ENCODE results near the gene WNT7B.

The WNT7B gene

GRCh38 chr22:45880091-45880715 lies 96.8 kb downstream of the WNT7B start:
- no peaks in the 10 kb centered on the region for H3K36me3 ChIP-seq (replicated peaks)
- peaks cover 55% of the 10 kb centered on the region for H3K27me3 ChIP-seq (replicated peaks)
- no peak for TF ChIP-seq CTCF (IDR thresholded peaks at IDR 0.05; ENCODE audit: low read depth, low read length, missing control alignments)
- no peak overlapping the region for H3K27ac ChIP-seq
- no peak overlapping the region for H3K4me3 ChIP-seq (ENCODE audit: low read depth, low read length)
- no peak for DNase-seq
- in situ Hi-C loops (cut with HindIII; ENCODE audit: low pct_ligation_motif_present, low sequenced_read_pairs), result no loop called here

- DNase-seq, result no peak
- in situ Hi-C loops (cut with HindIII; ENCODE audit: low pct_ligation_motif_present, low sequenced_read_pairs), result no loop called here
- H3K27ac ChIP-seq, result no peak overlapping the region
- no peaks in the 10 kb centered on the region for H3K36me3 ChIP-seq (replicated peaks)
- no peak overlapping the region for H3K4me3 ChIP-seq (ENCODE audit: low read depth, low read length)
- TF ChIP-seq CTCF (IDR thresholded peaks at IDR 0.05; ENCODE audit: low read depth, low read length, missing control alignments), result no peak
- peaks cover 57% of the 10 kb centered on the region for H3K27me3 ChIP-seq (replicated peaks)
Measured at GRCh38 chr22:45879552-45879949, 97.4 kb downstream of the WNT7B start.

- no peak for TF ChIP-seq CTCF (IDR thresholded peaks at IDR 0.05; ENCODE audit: low read depth, low read length, missing control alignments)
- no peaks in the 10 kb centered on the region for H3K36me3 ChIP-seq (replicated peaks)
- H3K27ac ChIP-seq, result no peak overlapping the region
- peaks cover 57% of the 10 kb centered on the region for H3K27me3 ChIP-seq (replicated peaks)
- in situ Hi-C loops (cut with HindIII; ENCODE audit: low pct_ligation_motif_present, low sequenced_read_pairs), result no loop called here
- no peak overlapping the region for H3K4me3 ChIP-seq (ENCODE audit: low read depth, low read length)
- no peak for DNase-seq
Measured at GRCh38 chr22:45878901-45879551, 97.9 kb downstream of the WNT7B start.

- Histone ChIP-seq H3K36me3 (replicated peaks) (no peaks in the 10 kb centered on the region), H3K27ac (no peak overlapping the region), H3K27me3 (replicated peaks) (peaks cover 57% of the 10 kb centered on the region), H3K4me3 (ENCODE audit: low read depth, low read length) (no peak overlapping the region)
- no peak for TF ChIP-seq CTCF (IDR thresholded peaks at IDR 0.05; ENCODE audit: low read depth, low read length, missing control alignments)
- in situ Hi-C loops (cut with HindIII; ENCODE audit: low pct_ligation_motif_present, low sequenced_read_pairs), result no loop called here
- DNase-seq, result no peak
Measured at GRCh38 chr22:45878051-45878781, 98.7 kb downstream of the WNT7B start.

GRCh38 chr22:45877651-45878050 lies 99.3 kb downstream of the WNT7B start:
- H3K27ac ChIP-seq, result no peak overlapping the region
- no peak overlapping the region for H3K4me3 ChIP-seq (ENCODE audit: low read depth, low read length)
- H3K36me3 ChIP-seq (replicated peaks), result no peaks in the 10 kb centered on the region
- in situ Hi-C loops (cut with HindIII; ENCODE audit: low pct_ligation_motif_present, low sequenced_read_pairs), result no loop called here
- no peak for TF ChIP-seq CTCF (IDR thresholded peaks at IDR 0.05; ENCODE audit: low read depth, low read length, missing control alignments)
- DNase-seq, result no peak
- H3K27me3 ChIP-seq (replicated peaks), result peaks cover 57% of the 10 kb centered on the region

Measured in brain microvascular endothelial cell (primary cell).